Effector CD8-positive, alpha-beta T cell (primary cell): ENCODE results near the gene AP5B1.
A peak's percentile ranks its signal among the peaks of the same experiment; 100 is the strongest.

Experiments used
- DNase-seq: peaks from one replicate; lab custom pipeline; 2025; lab: John Stamatoyannopoulos, UW
- total RNA-seq, 4 experiments: gene quantifications; one replicate each; lab custom pipeline; 2026; lab: John Stamatoyannopoulos, UW

The AP5B1 gene
- total RNA-seq: 57.2 to 96.7 (median 79.7) reads per million in 4 experiments

- peak; percentile 62 for DNase-seq
Measured at GRCh38 chr11:65780770-65781151, at the start of gene AP5B1. Gene AP5B1, minus strand, starts transcription at chr11:65780976. Its CDS starts 385 bp downstream, at chr11:65780591.

GRCh38 chr11:65829459-65829858 lies 48.7 kb upstream of the AP5B1 start:
- no peak for DNase-seq

GRCh38 chr11:65826984-65827735 lies 46.4 kb upstream of the AP5B1 start:
- DNase-seq: no peak

- DNase-seq: no peak
Measured at GRCh38 chr11:65822776-65823528, 42.2 kb upstream of the AP5B1 start.

- no peak for DNase-seq
Measured at GRCh38 chr11:65821107-65821506, 40.3 kb upstream of the AP5B1 start.

- DNase-seq: peak; percentile 93
Measured at GRCh38 chr11:65817835-65818680, 37.3 kb upstream of the AP5B1 start.

GRCh38 chr11:65817312-65817834 lies 36.6 kb upstream of the AP5B1 start:
- DNase-seq: no peak

GRCh38 chr11:65816696-65817095 lies 35.9 kb upstream of the AP5B1 start:
- DNase-seq: no peak

- DNase-seq: no peak
Measured at GRCh38 chr11:65814986-65815565, 34.3 kb upstream of the AP5B1 start.

GRCh38 chr11:65814131-65814985 lies 33.6 kb upstream of the AP5B1 start:
- no peak for DNase-seq

GRCh38 chr11:65811764-65812475 lies 31.1 kb upstream of the AP5B1 start:
- no peak for DNase-seq

- DNase-seq: no peak
Measured at GRCh38 chr11:65810046-65810868, 29.5 kb upstream of the AP5B1 start.

- DNase-seq: no peak
Measured at GRCh38 chr11:65809496-65809895, 28.7 kb upstream of the AP5B1 start.

- DNase-seq: no peak
Measured at GRCh38 chr11:65808744-65809341, 28.1 kb upstream of the AP5B1 start.

- no peak for DNase-seq
Measured at GRCh38 chr11:65806979-65807378, 26.2 kb upstream of the AP5B1 start.

GRCh38 chr11:65803797-65804492 lies 23.2 kb upstream of the AP5B1 start:
- no peak for DNase-seq

GRCh38 chr11:65802841-65803240 lies 22.1 kb upstream of the AP5B1 start:
- DNase-seq: no peak
